Spleen (tissue), 11 donors: ENCODE data around the gene YRDC. TPM values are rescaled to one million over a fixed set of nuclear protein-coding genes. Genes with fewer than 3 reads are reported as not detected.

Experiments used
- DNase-seq: peaks from one replicate; pipeline ENCODE4 v3.0.0-alpha.2; 2020
- H3K27ac ChIP-seq, 8 donors: fragments of 200-600 bp; sonication (generic) in 7 of 8; 1 replicate in 4 of 8; 2 replicates in 4 of 8; pipeline versions ENCODE4 v1.5.0 to v1.8.0; 2016 to 2021; ENCODE audit warnings: inconsistent platforms in 4 of 8, mild to moderate bottlenecking in 4 of 8, moderate library complexity in 1 of 8
- H3K27me3 ChIP-seq, 7 donors: fragments of 200-600 bp; sonication (generic) in 6 of 7; replicated peaks in 1 of 7; 1 replicate in 4 of 7; 2 replicates in 3 of 7; pipeline versions ENCODE4 v1.5.0 to v1.8.0; 2016 to 2021; ENCODE audit warnings: inconsistent platforms in 3 of 7, mild to moderate bottlenecking in 1 of 7
- H3K36me3 ChIP-seq, 6 donors: fragments of 200-600 bp; sonication (generic) in 5 of 6; 1 replicate in 4 of 6; 2 replicates in 2 of 6; pipeline versions ENCODE4 v1.5.0 to v1.8.0; 2016 to 2021; ENCODE audit warnings: inconsistent platforms in 2 of 6
- H3K4me1 ChIP-seq, 6 donors: fragments of 200-600 bp; sonication (generic) in 5 of 6; 1 replicate in 3 of 6; 2 replicates in 3 of 6; pipeline versions ENCODE4 v1.5.0 to v1.8.0; 2016 to 2021; ENCODE audit warnings: inconsistent platforms in 3 of 6
- H3K4me3 ChIP-seq, 8 donors: fragments of 200-600 bp; sonication (generic) in 7 of 8; 1 replicate in 4 of 8; 2 replicates in 4 of 8; pipeline versions ENCODE4 v1.5.0 to v1.8.0; 2016 to 2021; ENCODE audit warnings: inconsistent platforms in 4 of 8, mild to moderate bottlenecking in 4 of 8, moderate library complexity in 2 of 8
- H3K9me3 ChIP-seq, 8 donors: fragments of 200-600 bp; sonication (generic) in 7 of 8; 1 replicate in 4 of 8; 2 replicates in 4 of 8; pipeline versions ENCODE4 v1.5.0 to v1.8.0; 2016 to 2021; ENCODE audit warnings: inconsistent platforms in 4 of 8
- POLR2A ChIP-seq, 3 donors: fragments of 450-650 bp; IDR thresholded peaks; one replicate each; pipeline ENCODE4 v1.5.1; 2017; ENCODE audit warnings: antibody characterized with exemption in 3 of 3, mild to moderate bottlenecking in 1 of 3
- POLR2AphosphoS5 ChIP-seq, 3 donors: sonication (generic); formaldehyde crosslinking; IDR thresholded peaks; one replicate each; pipeline ENCODE4 v1.5.1; 2017; ENCODE audit warnings: antibody characterized with exemption in 3 of 3
- WGBS, 5 donors: extraction: QIAGEN DNeasy Blood & Tissue Kit in 3 of 5; methylation state at CpG; one replicate each; pipeline versions ENCODE4 v1.1.5 to v1.1.7; 2013 to 2018; 5-methylcytosine and 5-hydroxymethylcytosine counted together
- intact Hi-C: fragments of 100-400 bp; cut with DNase I; formaldehyde crosslinking; loops from one replicate; pipeline ENCODE4 v1.15.0; 2023; ENCODE audit warnings: low total_unique reads
- polyA plus RNA-seq, 3 donors: library from polyadenylated mRNA; stranded (reverse); fragments of 200-250 nt; gene quantifications; one replicate each; pipeline ENCODE4 v1.2.1, GENCODE V29; 2013
- total RNA-seq, 7 donors: library from RNA; depleted of rRNA in 3 of 7; stranded (reverse); fragments of >200 nt in 3 of 7; fragmentation: NEBNext Ultra II Directional in 4 of 7; extraction: Animal tissue kit (Norgen Biotek cat#: 25700) in 4 of 7; gene quantifications; one replicate each; pipeline versions ENCODE4 v1.1.0 to v1.2.1, GENCODE V29; 2016 to 2021
- TF ChIP-seq, protein P1 (sequence below), 11 experiments: fragments of 200-600 bp in 7 of 11; fragments of 450-650 bp in 4 of 11; sonication (generic) in 4 of 11; IDR thresholded peaks in 8 of 11; conservative IDR thresholded peaks in 3 of 11; 1 replicate in 7 of 11; 2 replicates in 4 of 11; pipeline versions ENCODE4 v1.4.0 to v1.8.0; 2016 to 2021; ENCODE audit warnings: antibody characterized with exemption in 11 of 11, inconsistent platforms in 4 of 11, mild to moderate bottlenecking in 1 of 11
- donor health status: healthy with polysubstance abuse.
- donor health status: DM: no; HTN: no; CAD: no; lungs with moderate emphysema.
- donor health status: DM: no; HTN: no; CAD: no.
- donor health status: Bipolar disorder and iron deficiency.
- donor health status: healthy.
- donor health status: DM: no; HTN: no; CAD: no.
- donor health status: DM: yes; HTN: yes; CAD: no.

The YRDC gene
- total and polyA plus RNA-seq, 10 donors, result 7.5 to 13.4 (median 10.6) TPM

DNA sequence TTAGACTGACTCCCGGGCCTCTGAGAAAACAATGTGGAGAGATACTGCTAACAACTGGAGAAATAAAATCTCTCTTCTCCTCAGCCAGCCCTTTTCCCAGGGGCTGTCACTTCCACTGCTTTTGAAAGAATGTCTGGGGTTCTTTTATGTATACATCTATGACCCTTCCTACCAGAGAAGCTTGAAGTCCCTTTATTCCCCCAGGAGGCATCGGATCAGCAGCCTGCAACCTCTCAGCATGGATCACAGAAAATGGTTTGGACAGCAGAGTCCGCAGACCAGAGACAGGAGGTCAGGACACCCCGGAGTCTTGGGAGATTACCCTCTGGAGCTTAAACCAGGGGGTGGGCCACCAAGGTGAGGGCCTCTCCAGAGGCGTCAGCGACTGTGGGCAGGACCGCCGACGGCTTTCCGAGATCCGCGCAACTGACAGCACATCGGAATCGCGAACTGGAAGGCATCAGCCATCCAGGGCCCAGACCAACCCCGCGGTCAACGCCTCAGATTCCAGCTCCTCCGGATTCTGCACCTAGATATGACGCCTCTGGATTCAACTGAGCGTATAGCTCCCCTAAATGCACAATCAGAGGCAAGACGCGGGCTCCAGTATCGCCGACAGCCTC, 44.1 kb downstream of the YRDC start:
- H3K27ac ChIP-seq, result no peak overlapping the region
- peaks cover 0 to 4% (median 0%) of the 10 kb centered on the region in 8 donors for H3K9me3 ChIP-seq
- TF ChIP-seq, protein P1, sequence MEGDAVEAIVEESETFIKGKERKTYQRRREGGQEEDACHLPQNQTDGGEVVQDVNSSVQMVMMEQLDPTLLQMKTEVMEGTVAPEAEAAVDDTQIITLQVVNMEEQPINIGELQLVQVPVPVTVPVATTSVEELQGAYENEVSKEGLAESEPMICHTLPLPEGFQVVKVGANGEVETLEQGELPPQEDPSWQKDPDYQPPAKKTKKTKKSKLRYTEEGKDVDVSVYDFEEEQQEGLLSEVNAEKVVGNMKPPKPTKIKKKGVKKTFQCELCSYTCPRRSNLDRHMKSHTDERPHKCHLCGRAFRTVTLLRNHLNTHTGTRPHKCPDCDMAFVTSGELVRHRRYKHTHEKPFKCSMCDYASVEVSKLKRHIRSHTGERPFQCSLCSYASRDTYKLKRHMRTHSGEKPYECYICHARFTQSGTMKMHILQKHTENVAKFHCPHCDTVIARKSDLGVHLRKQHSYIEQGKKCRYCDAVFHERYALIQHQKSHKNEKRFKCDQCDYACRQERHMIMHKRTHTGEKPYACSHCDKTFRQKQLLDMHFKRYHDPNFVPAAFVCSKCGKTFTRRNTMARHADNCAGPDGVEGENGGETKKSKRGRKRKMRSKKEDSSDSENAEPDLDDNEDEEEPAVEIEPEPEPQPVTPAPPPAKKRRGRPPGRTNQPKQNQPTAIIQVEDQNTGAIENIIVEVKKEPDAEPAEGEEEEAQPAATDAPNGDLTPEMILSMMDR (IDR thresholded peaks at IDR 0.05 in 8 of 11, conservative IDR thresholded peaks at IDR 0.05 in 3 of 11), result no peak
- TF ChIP-seq POLR2A (IDR thresholded peaks at IDR 0.05) (no peak), POLR2AphosphoS5 (IDR thresholded peaks at IDR 0.05) (no peak)
- H3K4me1 ChIP-seq, result peaks cover 0 to 18% (median 0%) of the 10 kb centered on the region in 6 donors
- intact Hi-C loops, result no loop called here
- H3K36me3 ChIP-seq, result no peaks in the 10 kb centered on the region
- WGBS, 5 donors, result 23 to 39% (median 26%) methylated on average over 7 to 25 of the region's 25 CpGs
- peaks cover 0 to 100% (median 55%) of the 10 kb centered on the region in 7 donors for H3K27me3 ChIP-seq
- DNase-seq, result no peak
- H3K4me3 ChIP-seq, result no peak overlapping the region

DNA sequence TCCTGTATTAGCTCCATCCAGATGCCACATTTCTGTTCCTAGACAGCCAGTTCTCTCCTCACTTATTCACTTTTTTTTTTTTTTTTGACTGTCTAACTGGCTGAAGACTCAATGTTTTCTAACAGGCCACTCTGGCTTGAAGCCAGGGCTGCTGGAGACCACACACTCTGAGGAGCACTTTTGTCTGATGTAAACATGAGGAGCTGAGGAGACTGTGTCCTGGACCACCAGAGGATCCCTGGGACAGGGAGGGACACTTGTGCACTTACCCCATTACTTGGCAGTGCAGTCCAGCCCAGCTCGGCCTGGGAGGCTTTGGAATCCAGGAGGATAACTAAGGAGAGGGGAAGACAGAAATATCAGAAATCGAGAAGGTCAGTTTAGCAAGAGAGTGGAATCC, 45.5 kb downstream of the YRDC start:
- Histone ChIP-seq H3K27me3 (peaks cover 0 to 99% (median 47%) of the 10 kb centered on the region in 7 donors), H3K36me3 (no peaks in the 10 kb centered on the region), H3K4me1 (peaks cover 0 to 18% (median 0%) of the 10 kb centered on the region in 6 donors), H3K9me3 (peaks cover 0 to 4% (median 0%) of the 10 kb centered on the region in 8 donors), H3K27ac (no peak overlapping the region), H3K4me3 (no peak overlapping the region)
- no peak for DNase-seq
- intact Hi-C loops, result no loop called here
- 64 to 71% (median 66%) methylated on average over 2 of the region's 2 CpGs for WGBS, 5 donors
- TF ChIP-seq POLR2A (IDR thresholded peaks at IDR 0.05), result no peak
- TF ChIP-seq, protein P1 (IDR thresholded peaks at IDR 0.05 in 8 of 11, conservative IDR thresholded peaks at IDR 0.05 in 3 of 11), result no peak
- no peak for TF ChIP-seq POLR2AphosphoS5 (IDR thresholded peaks at IDR 0.05)

DNA sequence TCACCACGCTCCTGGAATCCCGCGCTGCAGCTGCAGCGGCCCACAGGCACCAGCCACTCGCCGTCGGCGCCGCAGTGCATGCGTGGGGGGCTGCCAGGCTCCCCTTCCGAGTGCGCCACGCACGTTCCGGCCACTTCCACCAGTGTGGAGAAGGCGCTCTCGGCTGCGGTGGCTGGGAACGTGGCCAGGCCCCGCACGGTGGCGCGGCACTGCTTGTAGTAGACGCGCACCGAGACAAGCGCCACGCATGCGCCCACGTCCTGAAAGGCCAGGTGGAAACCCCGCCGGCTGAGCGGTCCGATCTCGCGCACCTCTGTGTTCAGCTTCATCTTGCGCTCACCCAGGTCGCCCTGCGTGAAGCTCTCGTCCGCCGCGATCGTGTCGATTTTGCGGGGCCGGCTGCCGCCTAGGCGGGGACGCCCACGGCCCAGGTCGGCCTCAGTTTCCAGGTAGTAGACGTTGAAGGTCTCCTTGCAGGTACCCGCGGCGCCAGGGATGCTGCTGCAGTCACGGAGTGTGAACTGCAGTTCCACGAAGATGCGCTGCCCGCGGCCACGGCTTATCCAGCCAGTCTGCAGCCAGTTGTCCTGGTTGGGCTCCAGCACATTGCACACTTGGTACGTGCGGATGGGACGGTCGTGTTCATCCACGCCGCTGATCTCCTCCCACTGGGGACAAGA, 46.5 kb downstream of the YRDC start:
- intact Hi-C loops, result no loop called here
- TF ChIP-seq POLR2AphosphoS5 (IDR thresholded peaks at IDR 0.05) (no peak), POLR2A (IDR thresholded peaks at IDR 0.05) (no peak)
- TF ChIP-seq, protein P1 (IDR thresholded peaks at IDR 0.05 in 8 of 11, conservative IDR thresholded peaks at IDR 0.05 in 3 of 11), result no peak
- peaks cover 0 to 18% (median 0%) of the 10 kb centered on the region in 6 donors for H3K4me1 ChIP-seq
- WGBS, 5 donors, result 55 to 61% (median 59%) methylated on average over 29 to 68 of the region's 68 CpGs
- peaks cover 0 to 99% (median 41%) of the 10 kb centered on the region in 7 donors for H3K27me3 ChIP-seq
- no peak overlapping the region for H3K4me3 ChIP-seq
- peak; percentile 71 for DNase-seq
- H3K27ac ChIP-seq, result no peak overlapping the region
- peaks cover 0 to 4% (median 0%) of the 10 kb centered on the region in 8 donors for H3K9me3 ChIP-seq
- no peaks in the 10 kb centered on the region for H3K36me3 ChIP-seq

DNA sequence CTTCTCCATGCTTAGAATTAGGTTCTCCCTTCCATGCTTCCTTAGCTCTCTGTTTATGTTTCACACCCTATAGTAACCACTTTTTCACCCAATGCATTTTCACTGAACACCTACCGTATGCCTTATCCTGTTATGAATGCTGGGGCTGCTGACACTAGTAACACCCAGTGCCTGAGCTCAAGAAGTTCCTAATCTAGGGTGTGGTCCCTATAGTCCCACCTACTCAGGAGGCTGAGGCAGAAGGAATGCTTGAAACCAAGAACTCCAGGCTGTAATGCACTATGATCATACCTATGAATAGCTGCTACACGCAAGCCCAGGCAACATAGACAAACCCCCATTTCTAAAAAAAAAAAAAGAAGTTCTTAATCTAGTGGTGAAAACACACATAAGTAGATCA, 48.6 kb downstream of the YRDC start:
- no peak overlapping the region for H3K4me3 ChIP-seq
- H3K36me3 ChIP-seq, result no peaks in the 10 kb centered on the region
- no peak overlapping the region for H3K27ac ChIP-seq
- 77 to 83% (median 83%) methylated on average over 2 of the region's 2 CpGs for WGBS, 5 donors
- intact Hi-C loops, result no loop called here
- DNase-seq, result no peak
- H3K9me3 ChIP-seq, result peaks cover 0 to 4% (median 0%) of the 10 kb centered on the region in 8 donors
- no peak for TF ChIP-seq POLR2AphosphoS5 (IDR thresholded peaks at IDR 0.05)
- TF ChIP-seq, protein P1 (IDR thresholded peaks at IDR 0.05 in 8 of 11, conservative IDR thresholded peaks at IDR 0.05 in 3 of 11), result no peak
- H3K4me1 ChIP-seq, result no peaks in the 10 kb centered on the region
- peaks cover 0 to 99% (median 22%) of the 10 kb centered on the region in 7 donors for H3K27me3 ChIP-seq
